ENCODE measurements around the gene TRIM6. TPM values are rescaled to one million over a fixed set of nuclear protein-coding genes. Genes with fewer than 3 reads are reported as not detected.

TRIM6 gene
- total and polyA plus RNA-seq, 9 of the 15 experiments (the other 6 are each of a cell fraction or from before 2014, with no cell fraction given): 5.0 to 11.8 (median 8.7) TPM

GRCh38 chr11:5564259-5565019 lies 32.0 kb upstream of the TRIM6 start:
- Histone ChIP-seq H3K9ac (ENCODE audit: insufficient read depth in 1 of 2, low read depth in 2 of 2, low read length in 2 of 2) (no peak overlapping the region), H3K27me3 (ENCODE audit: control insufficient read depth in 2 of 2, insufficient read depth in 2 of 2, low read length in 2 of 2) (no peaks in the 10 kb centered on the region), H3K9me3 (replicated peaks; ENCODE audit: control insufficient read depth, insufficient read depth, low read depth, low read length) (no peaks in the 10 kb centered on the region), H4K20me1 (replicated peaks; ENCODE audit: control insufficient read depth, insufficient read depth, low read length) (no peaks in the 10 kb centered on the region), H3K79me2 (ENCODE audit: control insufficient read depth, insufficient read depth, low read length) (no peaks in the 10 kb centered on the region), H2AFZ (ENCODE audit: low read depth, low read length) (peak overlapping the region; percentile 53), H3K27ac (ENCODE audit: extremely low read depth, low read depth, low read length) (peak overlapping the region; percentile 37; the same call in 2 of the 3 replicates), H3K9me1 (ENCODE audit: control insufficient read depth, insufficient read depth, low read length) (no peaks in the 10 kb centered on the region), H3K4me2 (ENCODE audit: insufficient read depth, low read length) (no peak overlapping the region; the same call in 1 of the 2 replicates), H3K4me3 (no peak overlapping the region), H3K36me3 (ENCODE audit: control insufficient read depth, insufficient read depth, low read length) (no peaks in the 10 kb centered on the region), H3K4me1 (replicated peaks in 1 of 2; ENCODE audit: control insufficient read depth in 2 of 2, insufficient read depth in 2 of 2, low read length in 2 of 2) (peaks cover 0 to 5% of the 10 kb centered on the region in 2 experiments; a peak in 1 of 5 replicates)
- DNase-seq (ENCODE audit: extremely low read depth in 1 of 4, low spot score in 3 of 4) (peak in 1 of 4 experiments; percentile 39), FAIRE-seq (no peak), ATAC-seq (peak; percentile 84)
- WGBS (ENCODE audit: insufficient coverage, low coverage, missing lambda C conversion rate): 71% methylated on average over 1 of the region's 1 CpG
- ChIA-PET POLR2A (no interaction called here), CTCF (ENCODE audit: low intra/inter-chr PET ratio) (interaction anchor here (0.7 kb wide), 1 partner anchor 88 kb away, joined by 3 read pairs; no protein-coding TSS in a partner anchor)
- in situ Hi-C loops (cut with MboI): no loop called here
- no TSS peak for BruUV-seq (replicated peaks)
- intact Hi-C loops (cut with micrococcal nuclease): no loop called here
- TF ChIP-seq, protein P1, sequence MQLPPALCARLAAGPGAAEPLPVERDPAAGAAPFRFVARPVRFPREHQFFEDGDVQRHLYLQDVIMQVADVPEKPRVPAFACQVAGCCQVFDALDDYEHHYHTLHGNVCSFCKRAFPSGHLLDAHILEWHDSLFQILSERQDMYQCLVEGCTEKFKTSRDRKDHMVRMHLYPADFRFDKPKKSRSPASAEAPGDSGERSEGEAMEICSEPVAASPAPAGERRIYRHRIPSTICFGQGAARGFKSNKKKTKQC (CRISPR knock-in tag; IDR thresholded peaks at IDR 0.05): no peak
- TF ChIP-seq, protein P2, sequence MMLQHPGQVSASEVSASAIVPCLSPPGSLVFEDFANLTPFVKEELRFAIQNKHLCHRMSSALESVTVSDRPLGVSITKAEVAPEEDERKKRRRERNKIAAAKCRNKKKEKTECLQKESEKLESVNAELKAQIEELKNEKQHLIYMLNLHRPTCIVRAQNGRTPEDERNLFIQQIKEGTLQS (IDR thresholded peaks at IDR 0.05): peak; percentile 79
- TF ChIP-seq, protein P2 (CRISPR knock-in tag; conservative IDR thresholded peaks at IDR 0.05): no peak
- TF ChIP-seq, protein P3, sequence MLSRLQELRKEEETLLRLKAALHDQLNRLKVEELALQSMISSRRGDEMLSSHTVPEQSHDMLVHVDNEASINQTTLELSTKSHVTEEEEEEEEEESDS (CRISPR knock-in tag; IDR thresholded peaks at IDR 0.05): no peak
- no peak for TF ChIP-seq NFXL1 (CRISPR knock-in tag; IDR thresholded peaks at IDR 0.05)
- TF ChIP-seq ZNF717 (CRISPR knock-in tag; IDR thresholded peaks at IDR 0.05): no peak
- TF ChIP-seq FOS (IDR thresholded peaks at IDR 0.05; ENCODE audit: extremely low read depth, insufficient read length): no peak
- TF ChIP-seq, protein P4, sequence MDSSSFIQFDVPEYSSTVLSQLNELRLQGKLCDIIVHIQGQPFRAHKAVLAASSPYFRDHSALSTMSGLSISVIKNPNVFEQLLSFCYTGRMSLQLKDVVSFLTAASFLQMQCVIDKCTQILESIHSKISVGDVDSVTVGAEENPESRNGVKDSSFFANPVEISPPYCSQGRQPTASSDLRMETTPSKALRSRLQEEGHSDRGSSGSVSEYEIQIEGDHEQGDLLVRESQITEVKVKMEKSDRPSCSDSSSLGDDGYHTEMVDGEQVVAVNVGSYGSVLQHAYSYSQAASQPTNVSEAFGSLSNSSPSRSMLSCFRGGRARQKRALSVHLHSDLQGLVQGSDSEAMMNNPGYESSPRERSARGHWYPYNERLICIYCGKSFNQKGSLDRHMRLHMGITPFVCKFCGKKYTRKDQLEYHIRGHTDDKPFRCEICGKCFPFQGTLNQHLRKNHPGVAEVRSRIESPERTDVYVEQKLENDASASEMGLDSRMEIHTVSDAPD (CRISPR knock-in tag; IDR thresholded peaks at IDR 0.05): peak; percentile 32; the same call in 1 of the 2 replicates
- no peak for TF ChIP-seq FOXP4 (CRISPR knock-in tag; IDR thresholded peaks at IDR 0.05; ENCODE audit: borderline replicate concordance)
- no peak for TF ChIP-seq SOX6 (IDR thresholded peaks at IDR 0.05)
- TF ChIP-seq FIP1L1 (IDR thresholded peaks at IDR 0.05; ENCODE audit: low read depth, low read length, poor library complexity, severe bottlenecking): no peak
- TF ChIP-seq, protein P5, sequence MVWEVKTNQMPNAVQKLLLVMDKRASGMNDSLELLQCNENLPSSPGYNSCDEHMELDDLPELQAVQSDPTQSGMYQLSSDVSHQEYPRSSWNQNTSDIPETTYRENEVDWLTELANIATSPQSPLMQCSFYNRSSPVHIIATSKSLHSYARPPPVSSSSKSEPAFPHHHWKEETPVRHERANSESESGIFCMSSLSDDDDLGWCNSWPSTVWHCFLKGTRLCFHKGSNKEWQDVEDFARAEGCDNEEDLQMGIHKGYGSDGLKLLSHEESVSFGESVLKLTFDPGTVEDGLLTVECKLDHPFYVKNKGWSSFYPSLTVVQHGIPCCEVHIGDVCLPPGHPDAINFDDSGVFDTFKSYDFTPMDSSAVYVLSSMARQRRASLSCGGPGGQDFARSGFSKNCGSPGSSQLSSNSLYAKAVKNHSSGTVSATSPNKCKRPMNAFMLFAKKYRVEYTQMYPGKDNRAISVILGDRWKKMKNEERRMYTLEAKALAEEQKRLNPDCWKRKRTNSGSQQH (CRISPR knock-in tag; IDR thresholded peaks at IDR 0.05): no peak
